Measurements from ENCODE around the gene ZNF599.

The ZNF599 gene

GRCh38 chr19:34711890-34712289, 61.1 kb downstream of the ZNF599 start:
- Histone ChIP-seq H3K9me3 (ENCODE audit: control insufficient read depth, insufficient read depth, low read length) (peaks cover 19% of the 10 kb centered on the region), H3F3A (ENCODE audit: control insufficient read depth, insufficient read depth) (no peaks in the 10 kb centered on the region), H4K20me1 (ENCODE audit: control insufficient read depth, insufficient read depth, low read depth, low read length) (no peaks in the 10 kb centered on the region), H3K27me3 (ENCODE audit: control insufficient read depth, low read length) (no peaks in the 10 kb centered on the region), H3K4me3 (ENCODE audit: low read length) (no peak overlapping the region), H3K36me3 (ENCODE audit: control insufficient read depth, low read length) (no peaks in the 10 kb centered on the region), H3K79me2 (ENCODE audit: control insufficient read depth, low read length) (no peaks in the 10 kb centered on the region), H3K4me2 (ENCODE audit: low read length) (no peak overlapping the region), H3K4me1 (ENCODE audit: control insufficient read depth, low read length) (no peaks in the 10 kb centered on the region), H3K27ac (ENCODE audit: low read depth, low read length) (no peak overlapping the region), H3K9me2 (replicated peaks; ENCODE audit: control insufficient read depth, low read length) (no peaks in the 10 kb centered on the region)
- no peak for TF ChIP-seq CTCF (IDR thresholded peaks at IDR 0.05; ENCODE audit: low read depth, low read length, poor library complexity, severe bottlenecking)
- TF ChIP-seq EZH2phosphoT487 (IDR thresholded peaks at IDR 0.05; ENCODE audit: borderline replicate concordance, low read length), result no peak

All from DOHH2 (cell line).